H1 (cell line): ENCODE data around the gene FOXL3. TPM values are rescaled to one million over a fixed set of nuclear protein-coding genes. Genes with fewer than 3 reads are reported as not detected.

Experiments used
- BCL11A ChIP-seq, 2 experiments: IDR thresholded peaks; one replicate each; pipeline ENCODE4 v1.6.1; 2011; ENCODE audit warnings: low read depth in 2 of 2, low read length in 2 of 2, mild to moderate bottlenecking in 2 of 2
- BRCA1 ChIP-seq: IDR thresholded peaks from 2 replicates; pipeline ENCODE4 v1.6.1; 2012; ENCODE audit warnings: low read depth, low read length, improper control_type of control experiment
- EGR1 ChIP-seq: IDR thresholded peaks from 2 replicates; pipeline ENCODE4 v1.6.1; 2011; ENCODE audit warnings: low read depth, low read length, borderline replicate concordance
- EZH2 ChIP-seq: fragments of 200-600 bp; sonication (generic); IDR thresholded peaks from 2 replicates; pipeline ENCODE4 v1.7.1; 2012; ENCODE audit warnings: low read depth, mild to moderate bottlenecking, moderate library complexity, low read length, inconsistent platforms; ENCODE audit not compliant: severe bottlenecking
- GTF2F1 ChIP-seq: IDR thresholded peaks from 2 replicates; pipeline ENCODE4 v1.6.1; 2012; ENCODE audit warnings: low read depth, low read length, improper control_type of control experiment, borderline replicate concordance
- HDAC6 ChIP-seq: IDR thresholded peaks from one replicate; pipeline ENCODE4 v1.7.1; 2012; ENCODE audit warnings: low read depth, mild to moderate bottlenecking, inconsistent platforms, low read length, moderate library complexity
- KDM1A ChIP-seq: fragments of 200-600, 300-600 bp; sonication (generic); IDR thresholded peaks from 2 replicates; pipeline ENCODE4 v1.7.1; 2016; ENCODE audit warnings: mild to moderate bottlenecking, low read length, borderline replicate concordance
- NANOG ChIP-seq: IDR thresholded peaks from 2 replicates; pipeline ENCODE4 v1.6.1; 2011; ENCODE audit warnings: low read length, low read depth, mild to moderate bottlenecking, inconsistent platforms; ENCODE audit not compliant: insufficient read depth, poor library complexity, severe bottlenecking
- NRF1 ChIP-seq: IDR thresholded peaks from 2 replicates; pipeline ENCODE4 v1.6.1; 2011; ENCODE audit warnings: mild to moderate bottlenecking, low read depth, low read length, improper control_type of control experiment
- PHF8 ChIP-seq: fragments of 200-600 bp; sonication (generic); conservative IDR thresholded peaks from 2 replicates; pipeline ENCODE4 v1.7.1; 2012; ENCODE audit warnings: low read depth, mild to moderate bottlenecking, inconsistent platforms, low read length, moderate library complexity
- POU5F1 ChIP-seq: IDR thresholded peaks from 2 replicates; pipeline ENCODE4 v1.6.1; 2011; ENCODE audit warnings: low read depth, mild to moderate bottlenecking, low read length, moderate library complexity
- RAD21 ChIP-seq, 2 experiments: IDR thresholded peaks in 1 of 2; conservative IDR thresholded peaks in 1 of 2; 2 replicates each; pipeline ENCODE4 v1.6.1; 2011; ENCODE audit warnings: low read depth in 2 of 2, low read length in 2 of 2, improper control_type of control experiment in 1 of 2, inconsistent platforms in 1 of 2, mild to moderate bottlenecking in 1 of 2, moderate library complexity in 1 of 2
- RBBP5 ChIP-seq: IDR thresholded peaks from 2 replicates; pipeline ENCODE4 v1.7.1; 2012; ENCODE audit warnings: low read depth, mild to moderate bottlenecking, inconsistent platforms, low read length, moderate library complexity, borderline replicate concordance
- SAP30 ChIP-seq: fragments of 300-600 bp; sonication (generic); IDR thresholded peaks from 2 replicates; pipeline ENCODE4 v1.7.1; 2012; ENCODE audit warnings: low read length, moderate library complexity, mild to moderate bottlenecking, inconsistent platforms; ENCODE audit not compliant: insufficient read depth, insufficient replicate concordance
- SIX5 ChIP-seq: IDR thresholded peaks from 2 replicates; pipeline ENCODE4 v1.6.1; 2011; ENCODE audit warnings: mild to moderate bottlenecking, low read depth, low read length
- SP4 ChIP-seq: IDR thresholded peaks from 2 replicates; pipeline ENCODE4 v1.6.1; 2012; ENCODE audit warnings: low read length, inconsistent platforms
- YY1 ChIP-seq: IDR thresholded peaks from 2 replicates; pipeline ENCODE4 v1.6.1; 2011; ENCODE audit warnings: low read depth, mild to moderate bottlenecking, low read length
- polyA plus RNA-seq, 7 experiments: library from polyadenylated mRNA; depleted of rRNA in 3 of 7; stranded (reverse) in 5 of 7; unstranded in 2 of 7; fragments of >200 nt in 5 of 7; fragments of 200-250 nt in 2 of 7; gene quantifications; 1 replicate in 5 of 7; 2 replicates in 1 of 7; 4 replicates in 1 of 7; pipeline versions ENCODE4 v1.2.1 to v1.2.3, GENCODE V29; 2011 to 2013; ENCODE audit warnings: missing spikeins in 2 of 7, mixed read lengths in 2 of 7
- total RNA-seq: library from RNA; stranded (reverse); fragmentation: NEBNext Ultra II Directional; extraction: Animal tissue kit (Norgen Biotek cat#: 25700); gene quantifications from 2 replicates; pipeline ENCODE4 v1.2.1, GENCODE V29; 2021
- TF ChIP-seq, protein P1 (sequence below): IDR thresholded peaks from 2 replicates; pipeline ENCODE4 v1.6.1; 2012; ENCODE audit warnings: inconsistent platforms
- TF ChIP-seq, protein P2 (sequence below): IDR thresholded peaks from 2 replicates; pipeline ENCODE4 v1.6.1; 2011; ENCODE audit warnings: low read depth, mild to moderate bottlenecking, low read length; ENCODE audit not compliant: insufficient read depth
- TF ChIP-seq, protein P3 (sequence below): IDR thresholded peaks from 2 replicates; pipeline ENCODE4 v1.6.1; 2012; ENCODE audit warnings: inconsistent platforms
- TF ChIP-seq, protein P4 (sequence below): IDR thresholded peaks from 2 replicates; pipeline ENCODE4 v1.6.1; 2011; ENCODE audit warnings: low read length, improper control_type of control experiment

Gene FOXL3
- total and polyA plus RNA-seq, 2 of the 8 experiments (the other 6 are each of a cell fraction or from before 2014, with no cell fraction given): not detected

GRCh38 chr7:332646-333392, 42.8 kb downstream of the FOXL3 start (continued):
- TF ChIP-seq SIX5 (no peak), BRCA1 (no peak), SAP30 (no peak), RBBP5 (no peak), SP4 (no peak; the same call in 1 of the 2 replicates), RAD21 (IDR thresholded peaks at IDR 0.05 in 1 of 2, conservative IDR thresholded peaks at IDR 0.05 in 1 of 2; ENCODE audit: low read depth in 2 of 2, low read length in 2 of 2) (peak; percentile 83 to 85), NRF1 (no peak), EGR1 (peak; percentile 33; the same call in 1 of the 2 replicates), YY1 (no peak), HDAC6 (no peak), BCL11A (IDR thresholded peaks at IDR 0.05; ENCODE audit: low read depth in 2 of 2, low read length in 2 of 2) (no peak), KDM1A (no peak), PHF8 (no peak), NANOG (no peak), POU5F1 (no peak), GTF2F1 (no peak), EZH2 (no peak)
- TF ChIP-seq, protein P1, sequence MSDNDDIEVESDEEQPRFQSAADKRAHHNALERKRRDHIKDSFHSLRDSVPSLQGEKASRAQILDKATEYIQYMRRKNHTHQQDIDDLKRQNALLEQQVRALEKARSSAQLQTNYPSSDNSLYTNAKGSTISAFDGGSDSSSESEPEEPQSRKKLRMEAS: peak; percentile 95
- TF ChIP-seq, protein P2, sequence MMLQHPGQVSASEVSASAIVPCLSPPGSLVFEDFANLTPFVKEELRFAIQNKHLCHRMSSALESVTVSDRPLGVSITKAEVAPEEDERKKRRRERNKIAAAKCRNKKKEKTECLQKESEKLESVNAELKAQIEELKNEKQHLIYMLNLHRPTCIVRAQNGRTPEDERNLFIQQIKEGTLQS: 0 out of 2 replicates have a peak, but pooled peaks have one; percentile 3
- TF ChIP-seq, protein P3, sequence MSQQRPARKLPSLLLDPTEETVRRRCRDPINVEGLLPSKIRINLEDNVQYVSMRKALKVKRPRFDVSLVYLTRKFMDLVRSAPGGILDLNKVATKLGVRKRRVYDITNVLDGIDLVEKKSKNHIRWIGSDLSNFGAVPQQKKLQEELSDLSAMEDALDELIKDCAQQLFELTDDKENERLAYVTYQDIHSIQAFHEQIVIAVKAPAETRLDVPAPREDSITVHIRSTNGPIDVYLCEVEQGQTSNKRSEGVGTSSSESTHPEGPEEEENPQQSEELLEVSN: peak; percentile 89
- TF ChIP-seq, protein P4, sequence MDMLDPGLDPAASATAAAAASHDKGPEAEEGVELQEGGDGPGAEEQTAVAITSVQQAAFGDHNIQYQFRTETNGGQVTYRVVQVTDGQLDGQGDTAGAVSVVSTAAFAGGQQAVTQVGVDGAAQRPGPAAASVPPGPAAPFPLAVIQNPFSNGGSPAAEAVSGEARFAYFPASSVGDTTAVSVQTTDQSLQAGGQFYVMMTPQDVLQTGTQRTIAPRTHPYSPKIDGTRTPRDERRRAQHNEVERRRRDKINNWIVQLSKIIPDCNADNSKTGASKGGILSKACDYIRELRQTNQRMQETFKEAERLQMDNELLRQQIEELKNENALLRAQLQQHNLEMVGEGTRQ: no peak
